Osteoblast (primary cell): ENCODE results near the gene CIB4. TPM values are rescaled to one million over a fixed set of nuclear protein-coding genes. Genes with fewer than 3 reads are reported as not detected.

Experiments used
- DNase-seq: peaks from one replicate; pipeline ENCODE4 v3.0.0; 2011; ENCODE audit warnings: low spot score, mixed read lengths; ENCODE audit not compliant: insufficient read length; ENCODE audit errors: missing footprints
- H2AFZ ChIP-seq: 2 replicates; pipeline ENCODE4 v1.6.0; 2011; ENCODE audit warnings: mild to moderate bottlenecking, low read length
- H3K27ac ChIP-seq: 2 replicates; pipeline ENCODE4 v1.5.1; 2011; ENCODE audit warnings: mild to moderate bottlenecking, low read depth, low read length, moderate library complexity
- H3K27me3 ChIP-seq: 2 replicates; pipeline ENCODE4 v1.6.0; 2012; ENCODE audit warnings: mild to moderate bottlenecking, control low read depth, inconsistent platforms, low read length, moderate library complexity; ENCODE audit not compliant: insufficient read depth
- H3K36me3 ChIP-seq: 2 replicates; pipeline ENCODE4 v1.5.1; 2011; ENCODE audit warnings: mild to moderate bottlenecking, low read length, control low read depth, moderate library complexity; ENCODE audit not compliant: insufficient read depth
- H3K4me1 ChIP-seq: 2 replicates; pipeline ENCODE4 v1.5.1; 2011; ENCODE audit warnings: mild to moderate bottlenecking, low read length, control low read depth, moderate library complexity; ENCODE audit not compliant: insufficient read depth
- H3K4me2 ChIP-seq: 2 replicates; pipeline ENCODE4 v1.6.0; 2011; ENCODE audit warnings: mild to moderate bottlenecking, low read length; ENCODE audit not compliant: insufficient read depth
- H3K4me3 ChIP-seq: fragments of 200-600 bp; sonication (generic); 3 replicates; pipeline ENCODE4 v1.5.1; 2012; ENCODE audit warnings: mild to moderate bottlenecking, low read length, inconsistent platforms; ENCODE audit not compliant: insufficient read depth
- H3K79me2 ChIP-seq: 2 replicates; pipeline ENCODE4 v1.6.0; 2012; ENCODE audit warnings: mild to moderate bottlenecking, low read length, control low read depth, inconsistent platforms; ENCODE audit not compliant: insufficient read depth
- H3K9me3 ChIP-seq: 2 replicates; pipeline ENCODE4 v1.5.1; 2011; ENCODE audit warnings: low read depth, low read length, control low read depth
- H4K20me1 ChIP-seq: 2 replicates; pipeline ENCODE4 v1.6.0; 2012; ENCODE audit warnings: mild to moderate bottlenecking, low read length, control low read depth; ENCODE audit not compliant: insufficient read depth
- CTCF ChIP-seq: IDR thresholded peaks from 2 replicates; pipeline ENCODE4 v1.5.1; 2011; ENCODE audit warnings: mild to moderate bottlenecking, low read depth, low read length, moderate library complexity; ENCODE audit errors: extremely low read depth
- total RNA-seq: library from RNA; depleted of rRNA; stranded (reverse); fragments of >200 nt; gene quantifications from 2 replicates; pipeline ENCODE4 v1.2.3, GENCODE V29; 2012

CIB4 gene
- total RNA-seq, 1 donor = not detected

GRCh38 chr2:26607698-26608097, 33.5 kb downstream of the CIB4 start:
- no peaks in the 10 kb centered on the region for H4K20me1 ChIP-seq
- no peak overlapping the region for H3K4me2 ChIP-seq
- no peak overlapping the region for H3K4me3 ChIP-seq
- no peaks in the 10 kb centered on the region for H3K4me1 ChIP-seq
- H3K9me3 ChIP-seq = no peaks in the 10 kb centered on the region
- H3K36me3 ChIP-seq = no peaks in the 10 kb centered on the region
- peak; percentile 30 for DNase-seq
- H2AFZ ChIP-seq = no peak overlapping the region
- peaks cover 46% of the 10 kb centered on the region for H3K27me3 ChIP-seq
- H3K27ac ChIP-seq = no peak overlapping the region
- TF ChIP-seq CTCF = no peak
- no peaks in the 10 kb centered on the region for H3K79me2 ChIP-seq

GRCh38 chr2:26606847-26607190, 34.3 kb downstream of the CIB4 start:
- no peak overlapping the region for H3K4me3 ChIP-seq
- H3K79me2 ChIP-seq = no peaks in the 10 kb centered on the region
- H3K36me3 ChIP-seq = no peaks in the 10 kb centered on the region
- H3K27me3 ChIP-seq = peaks cover 40% of the 10 kb centered on the region
- peak; percentile 45 for DNase-seq
- no peak for TF ChIP-seq CTCF
- no peaks in the 10 kb centered on the region for H3K4me1 ChIP-seq
- H2AFZ ChIP-seq = no peak overlapping the region
- no peaks in the 10 kb centered on the region for H3K9me3 ChIP-seq
- H3K27ac ChIP-seq = no peak overlapping the region
- no peaks in the 10 kb centered on the region for H4K20me1 ChIP-seq
- H3K4me2 ChIP-seq = no peak overlapping the region

- Histone ChIP-seq H2AFZ (no peak overlapping the region), H3K79me2 (no peaks in the 10 kb centered on the region), H3K4me2 (no peak overlapping the region), H4K20me1 (no peaks in the 10 kb centered on the region), H3K4me3 (no peak overlapping the region), H3K36me3 (no peaks in the 10 kb centered on the region), H3K27ac (no peak overlapping the region), H3K9me3 (no peaks in the 10 kb centered on the region), H3K27me3 (peaks cover 39% of the 10 kb centered on the region), H3K4me1 (no peaks in the 10 kb centered on the region)
- no peak for TF ChIP-seq CTCF
- DNase-seq = no peak
These were observed 34.9 kb downstream of the CIB4 start for GRCh38 chr2:26605999-26606846.

- Histone ChIP-seq H4K20me1 (no peaks in the 10 kb centered on the region), H3K9me3 (no peaks in the 10 kb centered on the region), H3K27ac (no peak overlapping the region), H3K4me3 (no peak overlapping the region), H3K27me3 (peaks cover 36% of the 10 kb centered on the region), H3K4me1 (no peaks in the 10 kb centered on the region), H2AFZ (no peak overlapping the region), H3K79me2 (no peaks in the 10 kb centered on the region), H3K36me3 (no peaks in the 10 kb centered on the region), H3K4me2 (no peak overlapping the region)
- peak; percentile 92 for TF ChIP-seq CTCF
- DNase-seq = peak; percentile 63
These were observed 35.8 kb downstream of the CIB4 start for GRCh38 chr2:26605195-26605998.
